Lower lobe of right lung (tissue), 2 donors: ENCODE results near the gene KRT40. TPM values are rescaled to one million over a fixed set of nuclear protein-coding genes. Genes with fewer than 3 reads are reported as not detected.

Experiments
- ATAC-seq, 2 donors: fragments of 200-7000 bp; cut with Tn5 transposase; one replicate each; pipeline ENCODE4 v1.9.1; 2020 to 2022; ENCODE audit warnings: mild to moderate bottlenecking in 2 of 2, moderate library complexity in 2 of 2
- DNase-seq: peaks from one replicate; pipeline ENCODE4 v3.0.0-alpha.2; 2020
- H3K27ac ChIP-seq: fragments of 200-600 bp; one replicate; pipeline ENCODE4 v1.8.0; 2022
- H3K27me3 ChIP-seq: fragments of 200-600 bp; one replicate; pipeline ENCODE4 v1.8.0; 2022; ENCODE audit warnings: low read depth
- H3K36me3 ChIP-seq: fragments of 200-600 bp; one replicate; pipeline ENCODE4 v1.8.0; 2022; ENCODE audit warnings: mild to moderate bottlenecking
- H3K4me1 ChIP-seq: fragments of 200-600 bp; one replicate; pipeline ENCODE4 v1.8.0; 2022
- H3K4me3 ChIP-seq: fragments of 200-600 bp; one replicate; pipeline ENCODE4 v1.8.0; 2022; ENCODE audit warnings: mild to moderate bottlenecking
- H3K9me3 ChIP-seq: fragments of 200-600 bp; one replicate; pipeline ENCODE4 v1.8.0; 2022
- CTCF ChIP-seq: fragments of 200-600 bp; IDR thresholded peaks from one replicate; pipeline ENCODE4 v1.8.0; 2022; ENCODE audit warnings: antibody characterized with exemption, mild to moderate bottlenecking
- intact Hi-C: fragments of 100-400 bp; cut with DNase I; formaldehyde crosslinking; loops from one replicate; pipeline ENCODE4 v1.11.0; 2022
- total RNA-seq: library from RNA; stranded (reverse); fragmentation: NEBNext Ultra II Directional; extraction: Animal tissue kit (Norgen Biotek cat#: 25700); gene quantifications from one replicate; pipeline ENCODE4 v1.2.1, GENCODE V29; 2021
- donor health status: DM: no; HTN: yes; CAD: no; lungs with severe emphysema.

Gene KRT40
- total RNA-seq, 1 donor from 2014 or later: 0.27 TPM

GRCh38 chr17:40975516-40975915 lies 8.6 kb downstream of the KRT40 start:
- no peaks in the 10 kb centered on the region for H3K4me1 ChIP-seq
- H3K9me3 ChIP-seq: no peaks in the 10 kb centered on the region
- no peak overlapping the region for H3K27ac ChIP-seq
- H3K36me3 ChIP-seq: no peaks in the 10 kb centered on the region
- TF ChIP-seq CTCF: no peak
- ATAC-seq (no peak), DNase-seq (no peak)
- intact Hi-C loops: no loop called here
- H3K27me3 ChIP-seq: peaks cover 7% of the 10 kb centered on the region
- no peak overlapping the region for H3K4me3 ChIP-seq

- ATAC-seq (no peak), DNase-seq (no peak)
- intact Hi-C loops: no loop called here
- no peaks in the 10 kb centered on the region for H3K9me3 ChIP-seq
- TF ChIP-seq CTCF: no peak
- H3K36me3 ChIP-seq: no peaks in the 10 kb centered on the region
- H3K27me3 ChIP-seq: peaks cover 7% of the 10 kb centered on the region
- H3K4me1 ChIP-seq: no peaks in the 10 kb centered on the region
- H3K4me3 ChIP-seq: no peak overlapping the region
- no peak overlapping the region for H3K27ac ChIP-seq
Observed at GRCh38 chr17:40974366-40974765, 9.8 kb downstream of the KRT40 start.

GRCh38 chr17:40967582-40967981 lies 16.5 kb downstream of the KRT40 start:
- TF ChIP-seq CTCF: no peak
- no peak for ATAC-seq
- H3K4me3 ChIP-seq: no peak overlapping the region
- no peak for DNase-seq
- H3K9me3 ChIP-seq: no peaks in the 10 kb centered on the region
- H3K4me1 ChIP-seq: no peaks in the 10 kb centered on the region
- no peaks in the 10 kb centered on the region for H3K27me3 ChIP-seq
- no peaks in the 10 kb centered on the region for H3K36me3 ChIP-seq
- intact Hi-C loops: no loop called here
- H3K27ac ChIP-seq: no peak overlapping the region

GRCh38 chr17:40966848-40967247 lies 17.3 kb downstream of the KRT40 start, which contains the start of gene KRT39:
TSS of gene KRT39 (minus strand) at chr17:40966948. CDS start at chr17:40966856, 92 bp downstream.
- no peak for DNase-seq
- intact Hi-C loops: no loop called here
- H3K27ac ChIP-seq: no peak within 1 kb of the TSS
- no peak within 1 kb of the TSS for H3K4me3 ChIP-seq
- no peaks in the 10 kb centered on the region for H3K36me3 ChIP-seq
- H3K27me3 ChIP-seq: no peaks in the 10 kb centered on the region
- no peak for ATAC-seq
- no peaks in the 10 kb centered on the region for H3K4me1 ChIP-seq
- H3K9me3 ChIP-seq: no peaks in the 10 kb centered on the region
- no peak for TF ChIP-seq CTCF

- Histone ChIP-seq H3K4me3 (no peak overlapping the region), H3K27ac (no peak overlapping the region), H3K36me3 (no peaks in the 10 kb centered on the region), H3K27me3 (no peaks in the 10 kb centered on the region), H3K9me3 (no peaks in the 10 kb centered on the region), H3K4me1 (peaks cover 7% of the 10 kb centered on the region)
- intact Hi-C loops: no loop called here
- ATAC-seq (peak; percentile 47 to 71), DNase-seq (no peak)
- peak; percentile 66 for TF ChIP-seq CTCF
Observed at GRCh38 chr17:40963838-40964237, 20.3 kb downstream of the KRT40 start.
